ENCODE data around the gene TMEM154.

DNA sequence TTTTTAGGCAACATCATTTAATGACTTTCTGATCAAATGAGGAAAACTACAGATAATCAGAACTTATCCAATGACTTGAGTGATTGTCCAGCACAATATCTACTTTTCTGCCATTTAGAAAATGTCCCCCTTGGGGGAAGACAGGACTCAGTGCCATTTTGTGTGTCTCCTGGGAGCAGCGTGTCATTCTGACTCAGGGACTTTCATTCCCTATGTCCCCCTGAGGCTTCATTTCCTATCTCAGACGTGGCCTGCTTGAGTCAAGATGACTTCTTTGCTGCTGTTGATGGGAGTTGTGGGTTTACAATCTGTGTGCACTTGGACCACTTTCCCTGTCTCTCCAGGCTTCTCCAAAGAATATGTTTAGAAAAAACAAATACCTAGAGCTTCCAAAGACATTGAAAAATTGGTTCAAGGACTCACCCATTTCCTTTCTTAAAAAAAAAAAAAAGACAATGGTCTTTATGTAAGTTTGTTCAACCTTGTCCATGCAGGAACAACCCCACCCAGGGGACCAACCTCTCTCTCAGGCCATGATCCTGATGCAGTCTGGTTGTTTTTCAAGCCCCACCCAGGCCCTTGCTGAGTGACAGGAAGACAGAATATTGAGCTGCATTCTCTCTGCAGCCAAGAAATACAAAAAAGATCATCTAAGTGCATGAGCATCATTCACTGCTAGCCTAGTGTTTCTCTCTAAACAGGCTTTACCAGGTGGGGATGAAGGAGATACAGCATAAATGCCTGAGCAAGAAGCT lies 34.3 kb upstream of the TMEM154 start:
- TF ChIP-seq, protein P1, sequence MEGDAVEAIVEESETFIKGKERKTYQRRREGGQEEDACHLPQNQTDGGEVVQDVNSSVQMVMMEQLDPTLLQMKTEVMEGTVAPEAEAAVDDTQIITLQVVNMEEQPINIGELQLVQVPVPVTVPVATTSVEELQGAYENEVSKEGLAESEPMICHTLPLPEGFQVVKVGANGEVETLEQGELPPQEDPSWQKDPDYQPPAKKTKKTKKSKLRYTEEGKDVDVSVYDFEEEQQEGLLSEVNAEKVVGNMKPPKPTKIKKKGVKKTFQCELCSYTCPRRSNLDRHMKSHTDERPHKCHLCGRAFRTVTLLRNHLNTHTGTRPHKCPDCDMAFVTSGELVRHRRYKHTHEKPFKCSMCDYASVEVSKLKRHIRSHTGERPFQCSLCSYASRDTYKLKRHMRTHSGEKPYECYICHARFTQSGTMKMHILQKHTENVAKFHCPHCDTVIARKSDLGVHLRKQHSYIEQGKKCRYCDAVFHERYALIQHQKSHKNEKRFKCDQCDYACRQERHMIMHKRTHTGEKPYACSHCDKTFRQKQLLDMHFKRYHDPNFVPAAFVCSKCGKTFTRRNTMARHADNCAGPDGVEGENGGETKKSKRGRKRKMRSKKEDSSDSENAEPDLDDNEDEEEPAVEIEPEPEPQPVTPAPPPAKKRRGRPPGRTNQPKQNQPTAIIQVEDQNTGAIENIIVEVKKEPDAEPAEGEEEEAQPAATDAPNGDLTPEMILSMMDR (IDR thresholded peaks at IDR 0.05; ENCODE audit: poor library complexity): no peak
- TF ChIP-seq EZH2 (IDR thresholded peaks at IDR 0.05; ENCODE audit: borderline replicate concordance): no peak

Measured in hepatocyte (in vitro differentiated cells).